ENCODE measurements around the gene CAMTA1.
"Not testable (repeated sequence)": the region's sequence is repeated elsewhere in the genome, so short reads cannot be mapped to it uniquely, and the experiment has no call there.

Gene CAMTA1

GRCh38 chr1:7695497-7696117 is 910.4 kb downstream of the CAMTA1 start:
- intact Hi-C loops (cut with DNase I), result no loop called here
- DNase-seq, result peak in 7 of 42 donors; percentile 33 to 73 (median 51)

DNA sequence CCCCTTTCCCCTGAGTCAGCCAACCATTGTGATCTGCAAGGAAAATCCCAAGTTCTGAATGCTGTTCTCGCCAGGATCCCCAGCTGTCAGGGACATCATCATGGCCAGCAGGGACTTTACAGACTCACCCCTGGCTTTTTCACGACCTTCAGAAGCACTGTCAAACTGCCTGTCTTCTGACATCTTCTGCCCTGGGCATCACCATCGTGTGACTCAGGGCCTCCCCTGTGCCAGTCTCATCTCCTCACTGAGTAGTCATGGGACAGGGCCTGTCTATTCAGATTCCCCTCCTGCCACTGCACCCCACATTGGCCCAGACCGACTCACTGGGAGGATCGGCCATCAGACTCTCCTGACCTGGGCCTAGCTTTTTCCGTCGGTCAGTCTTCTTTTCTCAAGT is 913.4 kb downstream of the CAMTA1 start:
- intact Hi-C loops (cut with DNase I), result no loop called here
- peak in 1 of 42 donors; percentile 34 for DNase-seq

DNA sequence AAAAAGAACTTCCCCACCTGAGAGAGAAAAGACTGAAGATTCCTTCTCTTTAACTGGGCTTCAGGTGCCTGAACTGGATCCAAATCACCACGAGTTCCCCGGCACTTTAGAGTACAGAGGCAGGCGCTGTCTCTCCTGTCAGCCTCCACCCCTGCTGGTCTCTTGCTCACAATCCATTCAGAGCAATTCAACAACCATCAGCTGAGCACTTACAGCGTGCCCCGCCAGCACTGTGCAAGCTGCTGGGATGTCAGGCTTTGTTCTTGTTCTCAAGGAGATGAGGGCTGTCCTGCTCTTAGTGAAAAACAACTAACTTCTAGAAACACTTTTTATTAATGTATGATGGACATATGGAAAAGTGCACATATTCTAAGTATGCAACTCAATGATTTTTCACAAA is 917.1 kb downstream of the CAMTA1 start:
- intact Hi-C loops (cut with DNase I), result no loop called here
- peak in 35 of 42 donors; percentile 11 to 86 (median 53) for DNase-seq

DNA sequence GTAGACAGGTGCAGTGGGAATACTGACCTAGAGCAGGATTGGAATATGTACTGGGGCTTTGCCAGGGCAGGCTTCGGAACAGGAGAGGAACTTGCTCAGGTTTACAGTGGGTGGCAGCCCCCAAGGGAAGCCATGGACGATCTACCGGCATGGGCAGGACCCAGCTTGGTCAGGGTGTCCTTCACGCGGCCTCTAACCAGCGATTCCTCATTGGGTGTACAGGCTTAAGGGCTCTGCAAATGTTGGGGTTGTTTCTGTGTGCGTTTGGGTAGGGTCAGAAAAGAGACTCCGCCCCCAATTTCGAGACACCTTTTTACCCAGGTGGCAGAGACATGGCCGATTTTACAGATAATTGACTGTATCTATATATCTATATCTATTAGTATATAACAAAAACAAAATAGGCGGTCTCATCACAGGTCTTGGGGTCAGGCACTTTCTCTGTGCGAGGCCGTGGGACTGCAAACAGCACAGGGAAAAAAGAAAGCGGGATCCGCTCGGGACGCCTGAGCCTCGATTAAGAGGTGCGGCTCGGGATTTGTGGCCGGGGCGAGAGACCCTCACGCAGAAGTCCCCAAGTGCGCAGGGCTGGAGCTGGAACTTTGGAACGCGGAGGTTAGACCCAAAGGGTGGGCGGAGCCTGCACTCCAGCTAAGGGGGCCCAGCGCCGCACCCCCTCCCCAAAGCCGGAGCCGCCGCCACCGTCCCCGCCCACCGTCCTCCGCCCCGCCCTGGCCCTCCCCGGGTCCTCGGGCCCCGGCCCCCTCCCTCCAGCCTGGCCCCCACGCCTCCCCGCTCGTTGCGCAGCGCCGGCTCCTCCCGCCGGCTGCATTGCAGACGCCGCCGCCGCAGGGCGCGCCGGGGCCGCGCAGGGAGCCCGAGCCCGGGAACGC is 918.3 kb downstream of the CAMTA1 start:
- DNase-seq, result peak in 23 of 42 donors; percentile 18 to 58 (median 42)
- intact Hi-C loops (cut with DNase I), result no loop called here

DNA sequence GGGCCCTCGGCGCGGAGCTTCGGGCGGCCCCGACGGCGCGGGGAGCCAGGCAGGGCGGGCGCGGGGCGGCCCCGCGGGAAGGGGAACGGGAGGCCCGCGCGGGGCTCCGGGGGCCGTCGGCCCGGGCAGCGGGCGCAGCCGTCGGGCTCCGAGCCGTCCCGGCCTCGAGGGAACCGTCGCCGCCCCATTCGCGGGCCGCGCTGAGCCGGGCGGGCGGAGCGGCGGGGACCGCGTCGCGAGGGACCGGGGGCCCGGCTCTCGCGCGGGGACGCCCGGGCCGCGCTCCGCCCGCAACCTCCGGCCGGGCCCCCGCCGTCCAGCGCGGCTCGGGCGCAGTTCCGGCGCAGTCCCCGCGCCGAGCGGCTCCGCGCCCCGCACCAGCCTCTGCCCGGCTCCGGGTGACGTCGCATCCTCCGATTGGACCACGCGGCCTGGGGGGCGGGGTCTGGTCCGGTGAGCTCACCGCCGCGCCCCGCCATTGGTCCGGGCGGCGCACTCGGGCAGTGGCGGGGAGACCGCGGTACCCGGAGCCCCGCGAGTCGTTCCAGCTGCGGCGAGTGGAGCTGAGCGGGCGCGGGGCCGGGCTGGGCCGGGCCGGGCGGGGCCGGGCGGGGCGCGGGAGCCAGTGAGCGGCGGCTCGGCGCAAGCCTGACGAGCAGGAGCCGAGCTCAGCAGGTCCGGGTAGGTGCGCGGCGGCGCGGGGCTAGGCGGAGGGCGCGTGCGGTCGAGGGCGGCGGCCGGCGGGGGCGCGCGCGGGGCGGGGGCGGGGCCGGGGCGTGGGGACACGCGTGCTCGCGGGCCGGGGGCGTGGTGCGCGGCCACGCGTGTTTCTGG is 919.2 kb downstream of the CAMTA1 start:
- intact Hi-C loops (cut with DNase I), result no loop called here
- DNase-seq, result peak; percentile 88 to 99 (median 98)

DNA sequence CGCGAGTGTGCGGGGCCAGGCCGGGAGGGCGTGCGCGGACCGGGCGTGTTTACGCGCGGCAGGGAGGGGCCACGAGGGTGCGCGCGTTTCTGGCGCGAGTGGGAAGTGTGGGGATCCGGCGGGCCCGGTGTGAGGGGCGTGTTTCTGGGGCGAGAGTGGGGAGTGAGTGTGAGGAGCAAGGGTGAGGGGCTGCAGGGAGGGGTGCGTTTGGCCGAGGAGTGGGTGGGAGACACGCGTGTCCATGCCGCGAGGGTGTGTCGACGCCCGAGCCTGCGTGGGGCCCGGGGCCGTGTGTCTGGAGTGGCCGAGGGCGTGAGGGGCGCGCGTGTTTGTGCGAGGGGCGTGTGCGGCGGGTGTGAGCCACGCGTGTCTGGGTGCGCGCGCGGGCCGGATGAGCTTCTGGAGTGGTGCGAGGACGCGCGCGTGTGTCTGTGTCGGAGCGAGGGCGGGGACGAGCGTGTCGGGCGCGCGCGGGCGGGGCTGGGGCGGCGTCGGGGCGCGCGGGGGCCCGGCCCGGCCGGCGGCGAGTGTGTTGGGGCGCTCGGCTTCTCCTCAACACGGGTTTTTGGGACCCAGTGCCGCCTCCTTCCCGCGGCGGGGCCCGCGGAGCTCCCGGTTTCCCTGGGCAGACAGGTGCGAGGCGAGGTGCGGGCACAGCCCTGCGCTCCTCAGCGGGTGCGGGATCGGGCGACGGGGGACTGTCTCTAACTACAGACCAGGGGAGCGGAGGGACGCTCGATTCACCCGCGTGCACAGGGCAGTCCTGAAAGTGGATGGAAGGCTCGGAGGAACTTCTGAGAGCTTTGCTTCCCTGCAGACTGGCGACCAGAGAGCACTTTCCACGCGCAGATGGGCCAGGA is 920.0 kb downstream of the CAMTA1 start:
- peak in 41 of 42 donors; percentile 59 to 92 (median 80) for DNase-seq
- intact Hi-C loops (cut with DNase I), result no loop called here

- DNase-seq, result peak in 3 of 42 donors; percentile 44 to 56 (median 53)
- intact Hi-C loops (cut with DNase I), result no loop called here
These were observed 920.6 kb downstream of the CAMTA1 start for GRCh38 chr1:7705908-7706216.

GRCh38 chr1:7707527-7707926 is 922.3 kb downstream of the CAMTA1 start:
- no peak for DNase-seq
- intact Hi-C loops (cut with DNase I), result no loop called here

DNA sequence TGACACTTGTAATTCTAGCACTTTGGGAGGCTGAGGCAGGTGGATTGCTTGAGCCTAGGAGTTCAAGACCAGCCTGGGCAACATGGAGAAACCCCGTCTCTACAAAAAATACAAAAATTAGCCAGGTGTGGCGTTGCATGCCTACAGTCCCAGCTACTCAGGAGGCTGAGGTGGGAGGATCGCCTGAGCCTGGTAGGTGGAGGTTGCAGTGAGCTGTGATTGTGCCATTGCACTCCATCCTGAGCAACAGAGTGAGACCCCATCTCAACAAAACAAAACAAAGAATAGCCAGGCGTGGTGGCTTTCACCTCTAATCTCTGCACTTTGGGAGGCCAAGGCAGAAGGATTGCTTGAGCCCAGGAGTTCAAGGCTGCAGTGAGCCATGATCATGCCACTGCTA is 922.8 kb downstream of the CAMTA1 start:
- intact Hi-C loops (cut with DNase I); DNase-seq: not testable (repeated sequence)

GRCh38 chr1:7710859-7711258 is 925.6 kb downstream of the CAMTA1 start:
- no peak for DNase-seq

DNA sequence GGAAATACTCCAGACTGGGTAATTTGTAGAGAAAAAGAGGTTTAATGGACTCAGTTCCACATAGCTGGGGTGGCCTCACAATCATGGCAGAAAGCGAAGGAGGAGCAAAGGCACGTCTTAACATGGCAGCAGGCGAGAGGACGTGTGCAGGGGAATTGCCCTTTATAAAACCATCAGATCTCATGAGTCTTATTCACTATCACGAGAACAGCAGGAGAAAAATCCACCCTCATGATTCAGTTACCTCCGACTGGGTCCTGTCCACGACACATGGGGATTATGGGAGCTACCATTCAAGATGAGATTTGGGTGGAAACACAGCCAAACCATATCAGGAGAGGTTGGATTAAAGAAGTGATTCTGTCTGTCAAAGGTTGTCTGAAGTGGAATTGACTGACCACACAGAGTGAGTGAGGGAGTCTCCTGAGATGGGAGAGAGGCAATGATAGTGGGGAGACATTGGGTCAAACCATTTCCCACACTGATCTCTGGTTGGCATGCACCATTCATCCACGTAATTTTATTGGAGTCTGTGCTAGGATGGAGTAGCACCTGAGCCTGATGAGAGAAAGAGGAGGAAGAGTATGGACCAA is 927.6 kb downstream of the CAMTA1 start:
- intact Hi-C loops (cut with DNase I), result no loop called here

More at GRCh38 chr1:7710859-7711258, 925.6 kb downstream of the CAMTA1 start:
- intact Hi-C loops (cut with DNase I), result no loop called here

DNA sequence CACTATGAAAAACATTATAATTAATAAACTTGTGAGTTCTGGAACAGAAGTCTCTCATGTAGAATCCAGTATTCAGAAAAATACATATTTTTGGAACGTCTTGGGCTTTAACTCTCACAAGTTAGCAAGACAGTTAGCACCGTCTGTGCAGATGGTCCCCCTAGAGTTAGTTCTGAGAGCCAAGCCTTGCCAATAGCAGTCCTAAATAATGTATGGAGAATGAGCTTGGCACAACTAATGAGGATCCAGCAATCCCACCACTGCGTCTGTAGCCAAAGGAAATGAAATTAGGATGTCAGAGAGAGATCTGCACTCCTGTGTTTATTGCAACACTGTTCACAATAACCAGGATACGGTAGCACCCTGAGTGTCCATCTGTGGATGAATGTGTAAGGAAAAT is 931.3 kb downstream of the CAMTA1 start:
- no peak for DNase-seq
- intact Hi-C loops (cut with DNase I), result no loop called here

More for the DNA sequence above, 927.6 kb downstream of the CAMTA1 start:
- peak in 1 of 42 donors; percentile 8 for DNase-seq

- DNase-seq, result no peak
- intact Hi-C loops (cut with DNase I), result no loop called here
These were observed 932.6 kb downstream of the CAMTA1 start for GRCh38 chr1:7717748-7718368.

GRCh38 chr1:7719468-7720094 is 934.3 kb downstream of the CAMTA1 start:
- intact Hi-C loops (cut with DNase I), result no loop called here
- DNase-seq, result peak in 11 of 42 donors; percentile 16 to 66 (median 38)

DNA sequence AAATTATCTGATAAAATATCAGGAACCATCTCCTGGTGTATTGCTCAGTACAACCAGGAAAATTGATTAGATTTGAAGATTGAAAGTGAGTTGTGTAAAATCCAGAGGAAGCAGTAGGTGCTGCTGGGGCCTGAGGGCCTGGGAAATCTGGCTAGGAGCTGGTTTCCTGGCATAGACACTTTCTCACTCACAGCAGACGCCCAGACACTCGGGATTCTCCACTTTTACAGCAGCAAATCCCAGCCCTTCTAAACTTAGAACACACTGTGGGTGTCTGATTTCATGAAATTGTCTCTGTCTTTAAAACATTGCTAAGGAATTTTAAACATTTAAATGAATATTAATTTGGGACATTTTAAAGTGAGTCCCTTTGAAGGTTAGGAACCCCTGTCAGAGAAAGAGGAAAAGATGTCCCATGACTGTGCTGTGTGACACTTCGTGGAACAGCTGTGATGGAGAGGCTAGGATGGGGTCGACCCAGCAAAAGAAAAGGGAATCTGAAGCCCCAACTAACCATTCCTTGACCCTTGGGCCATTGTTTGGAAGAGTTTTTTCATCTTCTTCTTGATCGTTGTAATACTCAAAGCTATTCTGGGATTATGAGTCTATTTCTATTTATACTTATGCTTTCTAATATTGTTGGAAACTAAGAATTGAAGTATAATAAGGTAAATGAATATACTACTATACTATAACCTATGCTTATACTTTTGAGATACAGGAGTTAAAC is 936.9 kb downstream of the CAMTA1 start:
- intact Hi-C loops (cut with DNase I), result no loop called here
- DNase-seq, result peak in 16 of 42 donors; percentile 19 to 73 (median 42)

DNA sequence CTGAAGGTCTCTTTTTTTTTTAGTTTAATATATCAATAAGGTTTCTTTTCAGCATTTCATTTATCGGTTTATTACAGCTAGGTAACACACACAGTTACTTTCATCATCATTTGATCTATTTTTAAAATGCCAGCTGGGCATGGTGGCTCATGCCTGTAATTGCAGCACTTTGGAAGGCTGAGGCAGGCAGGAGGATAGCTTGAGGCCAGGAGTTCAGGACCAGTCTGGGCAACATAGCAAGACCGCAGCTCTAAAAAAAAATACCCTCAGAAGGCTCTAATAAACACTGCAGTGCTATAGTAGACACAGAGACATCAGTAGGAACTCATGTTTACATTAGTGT is 937.4 kb downstream of the CAMTA1 start:
- intact Hi-C loops (cut with DNase I), result no loop called here
- DNase-seq, result no peak

DNA sequence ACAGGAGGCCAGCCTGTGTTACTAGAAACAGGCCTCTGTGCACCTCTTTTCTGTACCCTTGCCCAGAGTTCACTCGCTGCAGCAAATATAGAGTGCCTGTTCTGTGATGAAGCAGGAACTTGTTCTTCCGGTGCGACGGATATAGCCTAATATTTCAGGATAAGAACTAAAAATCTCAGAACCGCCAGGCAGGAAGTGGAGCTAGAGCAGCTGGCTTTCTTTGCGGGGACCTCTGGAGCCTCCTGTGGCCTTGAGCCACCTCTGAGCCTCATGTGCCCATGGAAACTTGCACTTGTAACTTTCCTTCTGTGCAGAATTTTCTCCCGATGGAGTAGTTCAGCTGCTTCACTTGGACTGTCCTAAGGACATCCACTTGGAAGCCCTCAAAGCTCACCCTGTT is 941.4 kb downstream of the CAMTA1 start:
- no peak for DNase-seq
- intact Hi-C loops (cut with DNase I), result no loop called here

Data from head of caudate nucleus (tissue), 42 donors.